ENCODE measurements around the gene HVCN1. TPM values are rescaled to one million over a fixed set of nuclear protein-coding genes. Genes with fewer than 3 reads are reported as not detected.

Gene HVCN1
- total RNA-seq, 4 donors from 2014 or later, result 4.6 to 8.1 (median 5.8) TPM

- no peak overlapping the region for H3K4me3 ChIP-seq
- H3K27me3 ChIP-seq, result no peaks in the 10 kb centered on the region
- H3K9me3 ChIP-seq, result no peaks in the 10 kb centered on the region
- in situ Hi-C loops (cut with MboI; ENCODE audit: low sequenced_read_pairs in 4 of 4), result no loop called here
- TF ChIP-seq POLR2A (IDR thresholded peaks at IDR 0.05) (no peak), CTCF (IDR thresholded peaks at IDR 0.05 in 4 of 5, conservative IDR thresholded peaks at IDR 0.05 in 1 of 5) (no peak)
- H3K36me3 ChIP-seq, result no peaks in the 10 kb centered on the region
- H3K4me1 ChIP-seq, result no peaks in the 10 kb centered on the region
- ATAC-seq (no peak), DNase-seq (no peak)
- no peak overlapping the region for H3K27ac ChIP-seq
- intact Hi-C loops (cut with DNase I; ENCODE audit: low total_unique reads), result no loop called here
These were observed 22.0 kb downstream of the HVCN1 start for GRCh38 chr12:110666892-110667291.

- H3K27ac ChIP-seq, result no peak overlapping the region
- peak in 1 of 2 donors; percentile 25 for DNase-seq
- H3K9me3 ChIP-seq, result no peaks in the 10 kb centered on the region
- intact Hi-C loops (cut with DNase I; ENCODE audit: low total_unique reads), result no loop called here
- peaks cover 0 to 7% of the 10 kb centered on the region in 2 donors for H3K4me1 ChIP-seq
- H3K27me3 ChIP-seq, result no peaks in the 10 kb centered on the region
- H3K4me3 ChIP-seq, result no peak overlapping the region
- in situ Hi-C loops (cut with MboI; ENCODE audit: low sequenced_read_pairs in 4 of 4), result no loop called here
- ATAC-seq, result no peak
- TF ChIP-seq POLR2A (IDR thresholded peaks at IDR 0.05) (no peak), CTCF (IDR thresholded peaks at IDR 0.05 in 4 of 5, conservative IDR thresholded peaks at IDR 0.05 in 1 of 5) (no peak)
- H3K36me3 ChIP-seq, result no peaks in the 10 kb centered on the region
These were observed 27.5 kb downstream of the HVCN1 start for GRCh38 chr12:110661337-110661972.

- no peaks in the 10 kb centered on the region for H3K9me3 ChIP-seq
- DNase-seq (no peak), ATAC-seq (no peak)
- no peak overlapping the region for H3K27ac ChIP-seq
- in situ Hi-C loops (cut with MboI; ENCODE audit: low sequenced_read_pairs in 4 of 4) (no loop called here), intact Hi-C loops (cut with DNase I; ENCODE audit: low total_unique reads) (no loop called here)
- H3K27me3 ChIP-seq, result no peaks in the 10 kb centered on the region
- TF ChIP-seq POLR2A (IDR thresholded peaks at IDR 0.05), result no peak
- TF ChIP-seq CTCF (IDR thresholded peaks at IDR 0.05 in 4 of 5, conservative IDR thresholded peaks at IDR 0.05 in 1 of 5), result no peak
- H3K36me3 ChIP-seq, result no peaks in the 10 kb centered on the region
- no peak overlapping the region for H3K4me3 ChIP-seq
- peaks cover 0 to 7% of the 10 kb centered on the region in 2 donors for H3K4me1 ChIP-seq
These were observed 30.0 kb downstream of the HVCN1 start for GRCh38 chr12:110658878-110659277.

- Histone ChIP-seq H3K9me3 (no peaks in the 10 kb centered on the region), H3K36me3 (no peaks in the 10 kb centered on the region), H3K4me3 (no peak overlapping the region), H3K4me1 (peaks cover 0 to 7% of the 10 kb centered on the region in 2 donors), H3K27ac (no peak overlapping the region), H3K27me3 (no peaks in the 10 kb centered on the region)
- in situ Hi-C loops (cut with MboI; ENCODE audit: low sequenced_read_pairs in 4 of 4), result no loop called here
- DNase-seq (no peak), ATAC-seq (no peak)
- intact Hi-C loops (cut with DNase I; ENCODE audit: low total_unique reads), result no loop called here
- no peak for TF ChIP-seq POLR2A (IDR thresholded peaks at IDR 0.05)
- TF ChIP-seq CTCF (IDR thresholded peaks at IDR 0.05 in 4 of 5, conservative IDR thresholded peaks at IDR 0.05 in 1 of 5), result no peak
These were observed 30.7 kb downstream of the HVCN1 start for GRCh38 chr12:110658242-110658641.

- Histone ChIP-seq H3K4me1 (peaks cover 0 to 7% of the 10 kb centered on the region in 2 donors), H3K4me3 (no peak overlapping the region), H3K9me3 (no peaks in the 10 kb centered on the region), H3K36me3 (no peaks in the 10 kb centered on the region), H3K27ac (no peak overlapping the region), H3K27me3 (no peaks in the 10 kb centered on the region)
- TF ChIP-seq CTCF (IDR thresholded peaks at IDR 0.05 in 4 of 5, conservative IDR thresholded peaks at IDR 0.05 in 1 of 5) (no peak), POLR2A (IDR thresholded peaks at IDR 0.05) (no peak)
- DNase-seq (no peak), ATAC-seq (no peak)
- in situ Hi-C loops (cut with MboI; ENCODE audit: low sequenced_read_pairs in 4 of 4), result no loop called here
- intact Hi-C loops (cut with DNase I; ENCODE audit: low total_unique reads), result no loop called here
These were observed 31.2 kb downstream of the HVCN1 start for GRCh38 chr12:110657747-110658146.
